Stimulated activated effector memory CD8-positive, alpha-beta T cell treated with anti-CD3 and anti-CD28 coated beads, Interleukin-12 subunit alpha, Interleukin-12 subunit beta, amount 100 ng/mL, for 72 hours (primary cell): ENCODE measurements around the gene EMD.

ENCODE experiments used
- ATAC-seq: fragments of 150-1000 bp; cut with Tn5 transposase; 2 replicates; pipeline ENCODE4 v1.10.0; 2021
- DNase-seq, 2 donors: peaks; one replicate each; pipeline ENCODE4 v3.0.0; 2021 to 2022; ENCODE audit warnings: low spot score in 2 of 2
- H3K27ac Mint-ChIP-seq: one replicate; pipeline ENCODE4 v1.8.0; 2022; ENCODE audit warnings: mild to moderate bottlenecking, mixed read lengths
- H3K36me3 Mint-ChIP-seq: one replicate; pipeline ENCODE4 v1.8.0; 2022; ENCODE audit warnings: mild to moderate bottlenecking, mixed read lengths
- H3K4me1 Mint-ChIP-seq: one replicate; pipeline ENCODE4 v1.8.0; 2022; ENCODE audit warnings: mixed read lengths
- H3K4me3 Mint-ChIP-seq: one replicate; pipeline ENCODE4 v1.8.0; 2022; ENCODE audit warnings: mild to moderate bottlenecking, mixed read lengths
- H3K9me3 Mint-ChIP-seq: one replicate; pipeline ENCODE4 v1.8.0; 2022; ENCODE audit warnings: mixed read lengths

EMD gene

GRCh38 chrX:154351183-154352011 is 27.7 kb upstream of the EMD start:
- peaks cover 33% of the 10 kb centered on the region for H3K4me1 Mint-ChIP-seq
- H3K9me3 Mint-ChIP-seq = no peaks in the 10 kb centered on the region
- H3K4me3 Mint-ChIP-seq = peak overlapping the region; percentile 36
- peaks cover 96% of the 10 kb centered on the region for H3K36me3 Mint-ChIP-seq
- ATAC-seq (no peak), DNase-seq (peak in 1 of 2 donors; percentile 56)
- peak overlapping the region; percentile 92 for H3K27ac Mint-ChIP-seq

- DNase-seq = no peak
- Mint-ChIP-seq H3K9me3 (no peaks in the 10 kb centered on the region), H3K36me3 (peaks cover 100% of the 10 kb centered on the region), H3K4me1 (peaks cover 33% of the 10 kb centered on the region), H3K4me3 (peak overlapping the region; percentile 36), H3K27ac (peak overlapping the region; percentile 92)
- ATAC-seq = no peak
Measured at GRCh38 chrX:154352012-154352401, 27.1 kb upstream of the EMD start.

GRCh38 chrX:154352466-154352865 is 26.6 kb upstream of the EMD start:
- H3K4me1 Mint-ChIP-seq = peaks cover 33% of the 10 kb centered on the region
- peak overlapping the region; percentile 92 for H3K27ac Mint-ChIP-seq
- H3K9me3 Mint-ChIP-seq = no peaks in the 10 kb centered on the region
- DNase-seq (no peak), ATAC-seq (no peak)
- peaks cover 100% of the 10 kb centered on the region for H3K36me3 Mint-ChIP-seq
- H3K4me3 Mint-ChIP-seq = peak overlapping the region; percentile 36

- peak overlapping the region; percentile 92 for H3K27ac Mint-ChIP-seq
Measured at GRCh38 chrX:154353172-154353843, 25.8 kb upstream of the EMD start.

GRCh38 chrX:154354013-154354412 is 25.1 kb upstream of the EMD start:
- Mint-ChIP-seq H3K4me3 (peak overlapping the region; percentile 7), H3K9me3 (no peaks in the 10 kb centered on the region), H3K27ac (peak overlapping the region; percentile 92), H3K36me3 (peaks cover 100% of the 10 kb centered on the region), H3K4me1 (peaks cover 41% of the 10 kb centered on the region)
- DNase-seq = no peak
- ATAC-seq = no peak

More at GRCh38 chrX:154353172-154353843, 25.8 kb upstream of the EMD start:
- ATAC-seq (no peak), DNase-seq (no peak)
- Mint-ChIP-seq H3K4me3 (peak overlapping the region; percentile 7), H3K36me3 (peaks cover 100% of the 10 kb centered on the region), H3K4me1 (peaks cover 34% of the 10 kb centered on the region), H3K9me3 (no peaks in the 10 kb centered on the region)

GRCh38 chrX:154354516-154354915 is 24.6 kb upstream of the EMD start:
- Mint-ChIP-seq H3K4me1 (peaks cover 41% of the 10 kb centered on the region), H3K27ac (no peak overlapping the region), H3K4me3 (no peak overlapping the region)

GRCh38 chrX:154355094-154355775 is 23.9 kb upstream of the EMD start:
- peaks cover 100% of the 10 kb centered on the region for H3K36me3 Mint-ChIP-seq
- H3K27ac Mint-ChIP-seq = no peak overlapping the region
- H3K4me3 Mint-ChIP-seq = no peak overlapping the region
- no peak for ATAC-seq
- peaks cover 41% of the 10 kb centered on the region for H3K4me1 Mint-ChIP-seq
- DNase-seq = no peak
- H3K9me3 Mint-ChIP-seq = no peaks in the 10 kb centered on the region

More at GRCh38 chrX:154354516-154354915, 24.6 kb upstream of the EMD start:
- Mint-ChIP-seq H3K9me3 (no peaks in the 10 kb centered on the region), H3K36me3 (peaks cover 100% of the 10 kb centered on the region)
- DNase-seq (no peak), ATAC-seq (no peak)

GRCh38 chrX:154355776-154356140 is 23.3 kb upstream of the EMD start:
- DNase-seq (no peak), ATAC-seq (no peak)
- Mint-ChIP-seq H3K27ac (no peak overlapping the region), H3K4me3 (peak overlapping the region; percentile 13), H3K36me3 (peaks cover 100% of the 10 kb centered on the region), H3K4me1 (peaks cover 41% of the 10 kb centered on the region), H3K9me3 (no peaks in the 10 kb centered on the region)

- peaks cover 38% of the 10 kb centered on the region for H3K4me1 Mint-ChIP-seq
- ATAC-seq (no peak), DNase-seq (no peak)
- H3K4me3 Mint-ChIP-seq = peak overlapping the region; percentile 22
- no peaks in the 10 kb centered on the region for H3K9me3 Mint-ChIP-seq
- H3K36me3 Mint-ChIP-seq = peaks cover 100% of the 10 kb centered on the region
- H3K27ac Mint-ChIP-seq = peak overlapping the region; percentile 58
Measured at GRCh38 chrX:154356596-154356995, 22.5 kb upstream of the EMD start.

GRCh38 chrX:154357205-154357604 is 21.9 kb upstream of the EMD start:
- H3K27ac Mint-ChIP-seq = no peak overlapping the region
- DNase-seq (no peak), ATAC-seq (peak; percentile 41)
- H3K4me3 Mint-ChIP-seq = peak overlapping the region; percentile 22
- H3K36me3 Mint-ChIP-seq = peaks cover 100% of the 10 kb centered on the region
- H3K9me3 Mint-ChIP-seq = no peaks in the 10 kb centered on the region
- H3K4me1 Mint-ChIP-seq = peaks cover 32% of the 10 kb centered on the region

- ATAC-seq (no peak), DNase-seq (no peak)
- Mint-ChIP-seq H3K9me3 (no peaks in the 10 kb centered on the region), H3K4me3 (peak overlapping the region; percentile 53), H3K36me3 (peaks cover 100% of the 10 kb centered on the region), H3K27ac (peak overlapping the region; percentile 68), H3K4me1 (peaks cover 26% of the 10 kb centered on the region)
Measured at GRCh38 chrX:154358011-154358410, 21.1 kb upstream of the EMD start.

GRCh38 chrX:154358829-154359228 is 20.3 kb upstream of the EMD start:
- Mint-ChIP-seq H3K4me3 (peak overlapping the region; percentile 53), H3K4me1 (peaks cover 18% of the 10 kb centered on the region), H3K9me3 (no peaks in the 10 kb centered on the region), H3K36me3 (peaks cover 100% of the 10 kb centered on the region), H3K27ac (peak overlapping the region; percentile 68)
- ATAC-seq (no peak), DNase-seq (no peak)

GRCh38 chrX:154359362-154360154 is 19.5 kb upstream of the EMD start:
- no peak overlapping the region for H3K4me3 Mint-ChIP-seq
- H3K9me3 Mint-ChIP-seq = no peaks in the 10 kb centered on the region
- H3K36me3 Mint-ChIP-seq = peaks cover 100% of the 10 kb centered on the region
- H3K27ac Mint-ChIP-seq = no peak overlapping the region
- no peak for ATAC-seq
- H3K4me1 Mint-ChIP-seq = peaks cover 22% of the 10 kb centered on the region
- DNase-seq = no peak

- Mint-ChIP-seq H3K36me3 (peaks cover 100% of the 10 kb centered on the region), H3K9me3 (no peaks in the 10 kb centered on the region), H3K4me1 (peaks cover 27% of the 10 kb centered on the region), H3K4me3 (no peak overlapping the region), H3K27ac (peak overlapping the region; percentile 70)
- no peak for ATAC-seq
- no peak for DNase-seq
Measured at GRCh38 chrX:154360155-154360713, 18.9 kb upstream of the EMD start.
